ENCODE measurements around the gene CYP4B1.

- no peak for TF ChIP-seq CTCF (IDR thresholded peaks at IDR 0.05)
- TF ChIP-seq POLR2AphosphoS5 (IDR thresholded peaks at IDR 0.05; ENCODE audit: insufficient read depth in 1 of 2, low read depth in 1 of 2), result no peak
- TF ChIP-seq POLR2A (IDR thresholded peaks at IDR 0.05), result no peak
These were observed 37.1 kb upstream of the CYP4B1 start for GRCh38 chr1:46761740-46762139.
